GM21423 (cell line): Measurements from ENCODE around the gene AJAP1.
"Not testable (repeated sequence)": the region's sequence is repeated elsewhere in the genome, so short reads cannot be mapped to it uniquely, and the experiment has no call there.

Experiments
- ATAC-seq: cut with Tn5 transposase; IDR thresholded peaks from one replicate; pipeline ENCODE4 v1.9.1; 2021; ENCODE audit warnings: mild to moderate bottlenecking, moderate library complexity; ENCODE audit not compliant: unreplicated experiment

AJAP1 gene

GRCh38 chr1:4657244-4657789, 2.9 kb downstream of the AJAP1 start:
- no peak for ATAC-seq

- no peak for ATAC-seq
These were observed 3.6 kb downstream of the AJAP1 start for GRCh38 chr1:4657960-4658541.

GRCh38 chr1:4658643-4659628, 4.5 kb downstream of the AJAP1 start:
- ATAC-seq, result no peak

GRCh38 chr1:4660917-4661594, 6.6 kb downstream of the AJAP1 start:
- ATAC-seq, result no peak

- no peak for ATAC-seq
These were observed 7.1 kb downstream of the AJAP1 start for GRCh38 chr1:4661595-4661917.

GRCh38 chr1:4662168-4662567, 7.8 kb downstream of the AJAP1 start:
- ATAC-seq, result no peak

- no peak for ATAC-seq
These were observed 8.3 kb downstream of the AJAP1 start for GRCh38 chr1:4662723-4663122.

GRCh38 chr1:4664095-4664494, 9.7 kb downstream of the AJAP1 start:
- ATAC-seq, result no peak

GRCh38 chr1:4664606-4665005, 10.2 kb downstream of the AJAP1 start:
- no peak for ATAC-seq

GRCh38 chr1:4665456-4665855, 11.0 kb downstream of the AJAP1 start:
- ATAC-seq, result no peak

- not testable (repeated sequence) for ATAC-seq
These were observed 12.3 kb downstream of the AJAP1 start for GRCh38 chr1:4666683-4667082.

- no peak for ATAC-seq
These were observed 14.6 kb downstream of the AJAP1 start for GRCh38 chr1:4668743-4669700.

GRCh38 chr1:4670265-4670664, 15.9 kb downstream of the AJAP1 start:
- ATAC-seq, result no peak

- ATAC-seq, result no peak
These were observed 17.4 kb downstream of the AJAP1 start for GRCh38 chr1:4671828-4672227.

- no peak for ATAC-seq
These were observed 19.1 kb downstream of the AJAP1 start for GRCh38 chr1:4673494-4673893.

GRCh38 chr1:4674117-4674516, 19.7 kb downstream of the AJAP1 start:
- ATAC-seq, result no peak

GRCh38 chr1:4674676-4675075, 20.3 kb downstream of the AJAP1 start:
- ATAC-seq, result no peak

- no peak for ATAC-seq
These were observed 21.2 kb downstream of the AJAP1 start for GRCh38 chr1:4675454-4676186.

GRCh38 chr1:4676253-4676652, 21.8 kb downstream of the AJAP1 start:
- ATAC-seq, result no peak

GRCh38 chr1:4677608-4678007, 23.2 kb downstream of the AJAP1 start:
- ATAC-seq, result no peak
